Stimulated activated CD4-positive, alpha-beta T cell treated with anti-CD3 and anti-CD28 coated beads, Interleukin-12 subunit alpha, Interleukin-12 subunit beta, amount 100 ng/mL, for 48 hours (primary cell): Measurements from ENCODE around the gene GMPPB.

ENCODE experiments used
- DNase-seq, 3 donors: peaks; one replicate each; pipeline ENCODE4 v3.0.0-alpha.2; 2020; ENCODE audit warnings: low read depth in 2 of 3, low spot score in 1 of 3

GMPPB gene

GRCh38 chr3:49673121-49673714 is 50.5 kb downstream of the GMPPB start:
- no peak for DNase-seq

- DNase-seq, result peak; percentile 55 to 71 (median 61)
Measured at GRCh38 chr3:49671291-49672288, 52.2 kb downstream of the GMPPB start.

- DNase-seq, result no peak
Measured at GRCh38 chr3:49670940-49671290, 52.8 kb downstream of the GMPPB start.
